ENCODE data around the gene OAS1.
A peak's percentile ranks its signal among the peaks of the same experiment; 100 is the strongest.

The OAS1 gene

GRCh38 chr12:112928978-112929377 lies 22.2 kb downstream of the OAS1 start:
- no peaks in the 10 kb centered on the region for H3K9me3 Mint-ChIP-seq
- DNase-seq (ENCODE audit: low spot score in 2 of 2) (no peak), ATAC-seq (replicated peaks; ENCODE audit: extremely low read depth, poor library complexity, severe bottlenecking) (no peak)
- no peaks in the 10 kb centered on the region for H3K27me3 Mint-ChIP-seq
- H3K4me3 Mint-ChIP-seq: no peak overlapping the region
- H3K36me3 Mint-ChIP-seq (ENCODE audit: insufficient read depth): no peaks in the 10 kb centered on the region
- peaks cover 6% of the 10 kb centered on the region for H3K4me1 Mint-ChIP-seq
- H3K27ac Mint-ChIP-seq (ENCODE audit: low read depth): no peak overlapping the region

GRCh38 chr12:112929715-112930114 lies 23.0 kb downstream of the OAS1 start:
- no peaks in the 10 kb centered on the region for H3K36me3 Mint-ChIP-seq (ENCODE audit: insufficient read depth)
- H3K27ac Mint-ChIP-seq (ENCODE audit: low read depth): no peak overlapping the region
- H3K27me3 Mint-ChIP-seq: no peaks in the 10 kb centered on the region
- no peak for DNase-seq (ENCODE audit: low spot score in 2 of 2)
- H3K4me3 Mint-ChIP-seq: no peak overlapping the region
- H3K4me1 Mint-ChIP-seq: peaks cover 6% of the 10 kb centered on the region
- no peaks in the 10 kb centered on the region for H3K9me3 Mint-ChIP-seq
- ATAC-seq (replicated peaks; ENCODE audit: extremely low read depth, poor library complexity, severe bottlenecking): no peak

GRCh38 chr12:112930350-112930749 lies 23.6 kb downstream of the OAS1 start:
- ATAC-seq (replicated peaks; ENCODE audit: extremely low read depth, poor library complexity, severe bottlenecking): no peak
- H3K27ac Mint-ChIP-seq (ENCODE audit: low read depth): no peak overlapping the region

GRCh38 chr12:112932485-112933128 lies 25.8 kb downstream of the OAS1 start:
- DNase-seq (ENCODE audit: low spot score in 2 of 2) (no peak), ATAC-seq (replicated peaks; ENCODE audit: extremely low read depth, poor library complexity, severe bottlenecking) (no peak)
- H3K9me3 Mint-ChIP-seq: no peaks in the 10 kb centered on the region
- peaks cover 6% of the 10 kb centered on the region for H3K4me1 Mint-ChIP-seq
- H3K27ac Mint-ChIP-seq (ENCODE audit: low read depth): no peak overlapping the region
- H3K36me3 Mint-ChIP-seq (ENCODE audit: insufficient read depth): no peaks in the 10 kb centered on the region
- no peaks in the 10 kb centered on the region for H3K27me3 Mint-ChIP-seq
- no peak overlapping the region for H3K4me3 Mint-ChIP-seq

More at GRCh38 chr12:112930350-112930749, 23.6 kb downstream of the OAS1 start:
- no peak for DNase-seq (ENCODE audit: low spot score in 2 of 2)
- Mint-ChIP-seq H3K27me3 (no peaks in the 10 kb centered on the region), H3K9me3 (no peaks in the 10 kb centered on the region), H3K36me3 (ENCODE audit: insufficient read depth) (no peaks in the 10 kb centered on the region), H3K4me3 (no peak overlapping the region), H3K4me1 (peaks cover 6% of the 10 kb centered on the region)

- DNase-seq (ENCODE audit: low spot score in 2 of 2): no peak
- no peak for ATAC-seq (replicated peaks; ENCODE audit: extremely low read depth, poor library complexity, severe bottlenecking)
- H3K27me3 Mint-ChIP-seq: no peaks in the 10 kb centered on the region
- peaks cover 4% of the 10 kb centered on the region for H3K36me3 Mint-ChIP-seq (ENCODE audit: insufficient read depth)
- no peak overlapping the region for H3K4me3 Mint-ChIP-seq
- H3K9me3 Mint-ChIP-seq: no peaks in the 10 kb centered on the region
- H3K4me1 Mint-ChIP-seq: peaks cover 10% of the 10 kb centered on the region
- H3K27ac Mint-ChIP-seq (ENCODE audit: low read depth): no peak overlapping the region
These were observed 26.4 kb downstream of the OAS1 start for GRCh38 chr12:112933129-112933505.

- no peaks in the 10 kb centered on the region for H3K27me3 Mint-ChIP-seq
- ATAC-seq (replicated peaks; ENCODE audit: extremely low read depth, poor library complexity, severe bottlenecking) (no peak), DNase-seq (ENCODE audit: low spot score in 2 of 2) (no peak)
- H3K9me3 Mint-ChIP-seq: no peaks in the 10 kb centered on the region
- no peak overlapping the region for H3K27ac Mint-ChIP-seq (ENCODE audit: low read depth)
- peaks cover 30% of the 10 kb centered on the region for H3K4me1 Mint-ChIP-seq
- no peak overlapping the region for H3K4me3 Mint-ChIP-seq
- peaks cover 7% of the 10 kb centered on the region for H3K36me3 Mint-ChIP-seq (ENCODE audit: insufficient read depth)
These were observed 29.5 kb downstream of the OAS1 start for GRCh38 chr12:112936264-112936663.

GRCh38 chr12:112936927-112937326 lies 30.2 kb downstream of the OAS1 start:
- no peaks in the 10 kb centered on the region for H3K27me3 Mint-ChIP-seq
- no peaks in the 10 kb centered on the region for H3K9me3 Mint-ChIP-seq
- peak overlapping the region; percentile 80 for H3K27ac Mint-ChIP-seq (ENCODE audit: low read depth)
- peaks cover 7% of the 10 kb centered on the region for H3K36me3 Mint-ChIP-seq (ENCODE audit: insufficient read depth)
- H3K4me1 Mint-ChIP-seq: peaks cover 30% of the 10 kb centered on the region
- DNase-seq (ENCODE audit: low spot score in 2 of 2): no peak
- no peak for ATAC-seq (replicated peaks; ENCODE audit: extremely low read depth, poor library complexity, severe bottlenecking)
- H3K4me3 Mint-ChIP-seq: peak overlapping the region; percentile 82

GRCh38 chr12:112937741-112938719 lies 31.3 kb downstream of the OAS1 start, which contains the start of gene OAS3:
TSS of gene OAS3 (plus strand) at chr12:112938474. CDS start at chr12:112938531, 57 bp downstream.
- peak within 1 kb of the TSS; percentile 80 for H3K27ac Mint-ChIP-seq (ENCODE audit: low read depth)
- ATAC-seq (replicated peaks; ENCODE audit: extremely low read depth, poor library complexity, severe bottlenecking) (peak; percentile 59), DNase-seq (ENCODE audit: low spot score in 2 of 2) (peak; percentile 32 to 39)
- H3K4me3 Mint-ChIP-seq: peak within 1 kb of the TSS; percentile 82
- H3K27me3 Mint-ChIP-seq: no peaks in the 10 kb centered on the region
- peaks cover 30% of the 10 kb centered on the region for H3K4me1 Mint-ChIP-seq
- H3K9me3 Mint-ChIP-seq: no peaks in the 10 kb centered on the region
- peaks cover 7% of the 10 kb centered on the region for H3K36me3 Mint-ChIP-seq (ENCODE audit: insufficient read depth)

- peaks cover 7% of the 10 kb centered on the region for H3K36me3 Mint-ChIP-seq (ENCODE audit: insufficient read depth)
- H3K4me1 Mint-ChIP-seq: peaks cover 30% of the 10 kb centered on the region
- H3K27me3 Mint-ChIP-seq: no peaks in the 10 kb centered on the region
- H3K9me3 Mint-ChIP-seq: no peaks in the 10 kb centered on the region
- peak overlapping the region; percentile 80 for H3K27ac Mint-ChIP-seq (ENCODE audit: low read depth)
- peak overlapping the region; percentile 82 for H3K4me3 Mint-ChIP-seq
- DNase-seq (ENCODE audit: low spot score in 2 of 2): no peak
- no peak for ATAC-seq (replicated peaks; ENCODE audit: extremely low read depth, poor library complexity, severe bottlenecking)
These were observed 32.0 kb downstream of the OAS1 start for GRCh38 chr12:112938751-112939150.

- Mint-ChIP-seq H3K27me3 (no peaks in the 10 kb centered on the region), H3K4me1 (peaks cover 39% of the 10 kb centered on the region), H3K36me3 (ENCODE audit: insufficient read depth) (peaks cover 8% of the 10 kb centered on the region), H3K4me3 (peak overlapping the region; percentile 82), H3K9me3 (no peaks in the 10 kb centered on the region), H3K27ac (ENCODE audit: low read depth) (peak overlapping the region; percentile 80)
- no peak for DNase-seq (ENCODE audit: low spot score in 2 of 2)
- ATAC-seq (replicated peaks; ENCODE audit: extremely low read depth, poor library complexity, severe bottlenecking): peak; percentile 28
These were observed 33.1 kb downstream of the OAS1 start for GRCh38 chr12:112939761-112940381.

- Mint-ChIP-seq H3K36me3 (ENCODE audit: insufficient read depth) (peaks cover 12% of the 10 kb centered on the region), H3K27me3 (no peaks in the 10 kb centered on the region), H3K27ac (ENCODE audit: low read depth) (no peak overlapping the region), H3K4me3 (no peak overlapping the region), H3K4me1 (peaks cover 39% of the 10 kb centered on the region), H3K9me3 (no peaks in the 10 kb centered on the region)
- ATAC-seq (replicated peaks; ENCODE audit: extremely low read depth, poor library complexity, severe bottlenecking) (no peak), DNase-seq (ENCODE audit: low spot score in 2 of 2) (no peak)
These were observed 35.0 kb downstream of the OAS1 start for GRCh38 chr12:112941528-112942335.

GRCh38 chr12:112942572-112942971 lies 35.8 kb downstream of the OAS1 start:
- H3K4me1 Mint-ChIP-seq: peaks cover 32% of the 10 kb centered on the region
- no peaks in the 10 kb centered on the region for H3K27me3 Mint-ChIP-seq
- H3K27ac Mint-ChIP-seq (ENCODE audit: low read depth): no peak overlapping the region
- peaks cover 12% of the 10 kb centered on the region for H3K36me3 Mint-ChIP-seq (ENCODE audit: insufficient read depth)
- H3K9me3 Mint-ChIP-seq: no peaks in the 10 kb centered on the region
- H3K4me3 Mint-ChIP-seq: no peak overlapping the region
- no peak for DNase-seq (ENCODE audit: low spot score in 2 of 2)
- no peak for ATAC-seq (replicated peaks; ENCODE audit: extremely low read depth, poor library complexity, severe bottlenecking)

All from central memory CD8-positive, alpha-beta T cell (primary cell).